GM12878 (cell line): ENCODE measurements around the gene SLC25A30. TPM values are rescaled to one million over a fixed set of nuclear protein-coding genes. Genes with fewer than 3 reads are reported as not detected.
"Not testable (repeated sequence)": the region's sequence is repeated elsewhere in the genome, so short reads cannot be mapped to it uniquely, and the experiment has no call there.

Source experiments
- ATAC-seq: fragments of 200-7000 bp; cut with Tn5 transposase; 3 replicates; pipeline ENCODE4 v1.9.1; 2020; ENCODE audit warnings: mild to moderate bottlenecking, moderate library complexity
- BruUV-seq: library from RNA; stranded (reverse); fragments of 400-500 nt; replicated peaks from 2 replicates; lab custom pipeline; 2021; lab: Mats Ljungman, UMichigan
- CTCF ChIA-PET: fragments of 300-600 bp; sonication (Branson Sonifier 250); formaldehyde crosslinking; extraction: SDS; loops from one replicate; lab custom pipeline; 2021; ENCODE audit warnings: inconsistent platforms; lab: Yijun Ruan, JAX
- POLR2A ChIA-PET: fragments of 350-600 bp; formaldehyde crosslinking; extraction: SDS; loops from one replicate; lab custom pipeline; 2021; ENCODE audit warnings: inconsistent platforms; lab: Charles Lee
- RAD21 ChIA-PET: fragments of 300-600 bp; sonication (Branson Sonifier 250); formaldehyde crosslinking; loops from one replicate; lab custom pipeline; 2023; ENCODE audit warnings: antibody characterized with exemption; ENCODE audit not compliant: unreplicated experiment; lab: Charles Lee
- SMC1A ChIA-PET: fragments of 300-600 bp; sonication (Branson Sonifier 250); formaldehyde crosslinking; loops from one replicate; lab custom pipeline; 2023; ENCODE audit not compliant: unreplicated experiment, uncharacterized antibody; lab: Charles Lee
- DNase-seq: peaks from one replicate; pipeline ENCODE4 v3.0.0-alpha.2; 2011; ENCODE audit warnings: low read depth, low spot score
- FAIRE-seq: peaks from 3 replicates; lab custom pipeline; 2011; peaks lifted over from hg19 to GRCh38; lab: Jason Lieb, UNC
- H2AFZ ChIP-seq: 2 replicates; pipeline ENCODE4 v1.6.0; 2011; ENCODE audit warnings: low read depth, low read length, control low read depth; ENCODE audit not compliant: control insufficient read depth
- H3K27ac ChIP-seq: 2 replicates; pipeline ENCODE4 v1.5.1; 2011; ENCODE audit warnings: control low read depth; ENCODE audit not compliant: control insufficient read depth, insufficient read depth
- H3K27me3 ChIP-seq, 2 experiments: replicated peaks in 1 of 2; 2 replicates each; pipeline versions ENCODE4 v1.6.0 to v1.6.1; 2011; ENCODE audit warnings: low read length in 1 of 2; ENCODE audit not compliant: control insufficient read depth in 2 of 2, insufficient read depth in 2 of 2
- H3K36me3 ChIP-seq, 2 experiments: 2 replicates each; pipeline ENCODE4 v1.5.1; 2011; ENCODE audit warnings: low read length in 1 of 2; ENCODE audit not compliant: control insufficient read depth in 2 of 2, insufficient read depth in 2 of 2
- H3K4me1 ChIP-seq: 2 replicates; pipeline ENCODE4 v1.6.1; 2011; ENCODE audit warnings: mild to moderate bottlenecking, low read length, moderate library complexity, mixed read lengths; ENCODE audit not compliant: control insufficient read depth, insufficient read depth
- H3K4me2 ChIP-seq: 2 replicates; pipeline ENCODE4 v1.6.0; 2011; ENCODE audit warnings: control low read depth; ENCODE audit not compliant: control insufficient read depth, insufficient read depth
- H3K4me3 ChIP-seq: fragments of 200-600 bp; sonication (generic); 2 replicates; pipeline ENCODE4 v1.5.1; 2016
- H3K79me2 ChIP-seq: 2 replicates; pipeline ENCODE4 v1.6.0; 2011; ENCODE audit warnings: low read length; ENCODE audit not compliant: control insufficient read depth, insufficient read depth
- H3K9ac ChIP-seq: 2 replicates; pipeline ENCODE4 v1.8.0; 2011; ENCODE audit warnings: low read length, control low read depth, mixed read lengths; ENCODE audit not compliant: control insufficient read depth, insufficient read depth
- H3K9me3 ChIP-seq: replicated peaks from 3 replicates; pipeline ENCODE4 v1.5.1; 2011; ENCODE audit warnings: mild to moderate bottlenecking, low read length; ENCODE audit not compliant: control insufficient read depth, insufficient read depth
- H4K20me1 ChIP-seq: 2 replicates; pipeline ENCODE4 v1.6.0; 2011; ENCODE audit not compliant: control insufficient read depth, insufficient read depth
- WGBS: methylation state at CpG from one replicate; pipeline ENCODE4 v1.1.6; 2016; ENCODE audit warnings: low lambda C conversion rate; ENCODE audit not compliant: insufficient replicate concordance, insufficient coverage; ENCODE audit errors: missing lambda C conversion rate; 5-methylcytosine and 5-hydroxymethylcytosine counted together
- in situ Hi-C: fragments of 300-500 bp; cut with MboI; formaldehyde crosslinking; loops from 9 replicates; pipeline ENCODE4 v1.14.3; 2018; ENCODE audit warnings: mixed read lengths
- intact Hi-C: fragments of 100-400 bp; cut with micrococcal nuclease; formaldehyde crosslinking; loops from one replicate; pipeline ENCODE4 v1.14.2; 2022; ENCODE audit not compliant: unreplicated experiment
- polyA plus RNA-seq, 11 experiments: library from polyadenylated mRNA; depleted of rRNA in 4 of 11; unstranded in 6 of 11; stranded (reverse) in 5 of 11; fragments of >200 nt; fragmentation: Nextera tagmentation in 4 of 11; fragmentation: Illumina TruSeq in 1 of 11; extraction: Ambion mirVana in 4 of 11; extraction: Trizol in 1 of 11; gene quantifications; 1 replicate in 1 of 11; 2 replicates in 10 of 11; pipeline versions ENCODE4 v1.2.1 to v1.2.3, GENCODE V29; 2011 to 2016; ENCODE audit warnings: inconsistent platforms in 2 of 11, missing spikeins in 2 of 11, low read depth in 1 of 11
- total RNA-seq, 4 experiments: library from RNA; depleted of rRNA in 3 of 4; stranded (reverse); fragments of >200 nt in 3 of 4; fragmentation: Illumina TruSeq in 1 of 4; extraction: Trizol in 1 of 4; gene quantifications; 2 replicates each; pipeline versions ENCODE4 v1.2.1 to v1.2.3, GENCODE V29; 2013 to 2021

Gene SLC25A30
- total and polyA plus RNA-seq, 10 of the 15 experiments (the other 5 are each of a cell fraction or from before 2014, with no cell fraction given) = 2.4 to 18.0 (median 8.9) TPM

DNA sequence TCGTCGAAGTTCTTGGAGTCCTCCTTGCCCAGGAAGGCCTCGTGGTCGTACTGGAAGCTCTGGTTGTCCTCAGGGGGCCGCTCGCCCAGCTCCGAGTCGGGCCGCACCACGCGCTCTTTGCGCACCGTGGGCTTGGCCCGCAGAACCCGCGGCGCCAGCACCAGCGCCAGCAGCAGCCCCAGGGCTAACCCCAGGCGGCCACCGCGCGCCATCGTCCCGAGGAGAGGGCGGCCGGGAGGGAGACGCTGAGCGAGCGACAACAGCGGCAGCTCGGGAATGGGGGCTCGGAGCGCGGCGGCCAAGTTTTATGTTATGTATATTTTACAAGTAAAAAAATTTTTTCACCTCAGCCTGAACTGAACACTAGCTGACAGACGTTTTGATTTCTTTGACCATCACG, 27.0 kb downstream of the SLC25A30 start:
- H3K27ac ChIP-seq, H3K4me1 ChIP-seq, H3K4me3 ChIP-seq, H3K36me3 ChIP-seq, FAIRE-seq, CTCF ChIA-PET, H3K9me3 ChIP-seq, POLR2A ChIA-PET, in situ Hi-C loops, RAD21 ChIA-PET, H2AFZ ChIP-seq, H3K27me3 ChIP-seq, H3K9ac ChIP-seq, H4K20me1 ChIP-seq, ATAC-seq, BruUV-seq, H3K4me2 ChIP-seq, H3K79me2 ChIP-seq, DNase-seq: not testable (repeated sequence)
- intact Hi-C loops = loop anchor here (5.0 kb wide), 1 partner anchor 344 kb away; no protein-coding TSS in a partner anchor
- WGBS = 96% methylated on average over 37 of the region's 37 CpGs
- SMC1A ChIA-PET = interaction anchor here (0.7 kb wide), 1 partner anchor 19 kb away, joined by 3 read pairs; no protein-coding TSS in a partner anchor

DNA sequence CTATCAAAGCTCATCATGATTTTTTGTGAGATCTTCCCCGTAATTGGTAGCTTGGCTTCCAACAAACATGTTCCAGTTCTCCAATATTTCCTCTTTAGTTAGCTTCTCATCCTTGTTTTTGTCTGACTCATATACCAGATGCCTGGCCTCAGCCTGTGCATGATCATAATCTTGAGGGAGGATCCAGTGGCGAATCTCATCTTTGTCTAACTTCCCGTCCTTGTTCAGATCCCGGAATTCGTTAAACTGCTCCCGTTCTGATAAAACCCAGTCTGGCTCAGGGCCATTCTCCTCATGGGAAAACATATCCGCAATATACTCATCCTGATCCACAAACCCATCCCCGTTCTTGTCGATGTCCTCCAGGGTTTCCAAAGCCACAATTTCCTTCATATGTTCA, 27.8 kb downstream of the SLC25A30 start:
- intact Hi-C loops = loop anchor here (5.0 kb wide), 1 partner anchor 343 kb away; no protein-coding TSS in a partner anchor
- H3K79me2 ChIP-seq, H3K36me3 ChIP-seq, H3K9me3 ChIP-seq, H3K27me3 ChIP-seq, H2AFZ ChIP-seq, H3K4me2 ChIP-seq, H3K9ac ChIP-seq, H3K4me3 ChIP-seq, FAIRE-seq, H4K20me1 ChIP-seq, H3K27ac ChIP-seq, ATAC-seq, H3K4me1 ChIP-seq, DNase-seq, in situ Hi-C loops, RAD21 ChIA-PET, CTCF ChIA-PET, POLR2A ChIA-PET, SMC1A ChIA-PET, BruUV-seq: not testable (repeated sequence)
- 98% methylated on average over 5 of the region's 9 CpGs for WGBS
